HG03460 (cell line): ENCODE data around the gene LNPEP.

ENCODE experiments used
- ATAC-seq: cut with Tn5 transposase; IDR thresholded peaks from one replicate; pipeline ENCODE4 v1.9.1; 2021; ENCODE audit not compliant: unreplicated experiment

LNPEP gene

DNA sequence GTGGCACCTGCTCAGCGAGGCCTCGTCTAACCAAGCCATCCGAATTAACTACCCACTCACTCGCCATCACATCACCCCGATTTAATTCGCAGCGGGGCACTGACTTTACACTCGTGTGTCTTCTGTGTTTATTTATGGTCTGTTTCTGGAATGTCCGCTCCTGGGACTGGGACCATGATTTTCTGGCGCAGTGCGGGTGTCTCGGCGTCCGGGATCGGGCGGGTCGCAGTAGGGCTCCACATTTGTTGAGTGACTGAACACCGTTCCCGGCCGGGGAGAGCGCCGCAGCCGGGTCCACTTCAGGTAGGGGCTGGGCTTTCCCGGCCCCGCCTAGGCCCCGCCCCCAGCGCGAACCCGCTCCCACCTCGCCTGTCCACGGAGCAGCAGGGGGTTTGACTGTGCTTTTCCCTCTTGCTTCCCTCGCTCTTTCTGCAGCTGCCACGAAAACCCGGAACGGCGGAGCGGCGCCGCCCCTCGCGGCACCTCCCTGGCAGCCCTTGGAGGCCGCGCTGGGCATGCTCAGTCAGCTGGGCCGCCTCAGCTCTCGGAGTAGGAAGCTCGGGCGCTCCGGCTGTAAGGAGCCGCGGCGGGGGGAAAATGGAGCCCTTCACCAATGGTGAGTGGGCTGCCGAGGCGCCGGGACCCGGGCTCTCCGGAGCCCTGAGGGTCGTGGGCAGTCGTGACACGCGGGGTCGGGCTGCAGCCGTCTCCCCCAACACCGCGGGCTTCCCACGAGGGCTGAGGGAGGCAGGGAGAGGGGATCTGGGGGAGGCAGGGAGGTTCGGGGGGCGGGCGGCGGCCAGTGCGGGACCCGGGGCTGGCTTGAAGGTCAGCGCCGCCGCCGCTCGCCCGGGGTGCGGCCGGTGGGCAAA lies at the start of gene LNPEP:
Gene LNPEP (plus strand): TSS at position 522 of the 872 bp plus-strand sequence. CDS start 76 bp downstream, at position 598.
- ATAC-seq: peak; percentile 55

DNA sequence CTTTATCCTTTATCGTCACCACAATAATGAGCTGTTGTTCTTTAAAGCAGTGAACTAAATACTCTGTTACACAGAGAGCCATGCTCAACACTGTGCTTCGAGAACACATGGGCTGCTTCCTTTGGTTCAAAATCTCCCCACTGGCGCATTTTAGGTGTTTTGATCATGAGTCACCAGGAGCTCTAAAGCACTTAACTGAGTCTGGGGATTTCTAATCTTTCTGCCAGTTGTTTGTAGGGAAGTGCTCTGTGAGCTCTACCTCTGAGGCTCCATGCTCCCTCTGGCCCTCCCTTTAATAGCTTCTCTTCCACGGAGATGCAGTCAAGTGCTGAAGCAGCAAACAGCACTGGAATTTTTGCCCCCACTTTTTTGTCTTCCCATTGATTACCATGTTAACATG lies 42.5 kb upstream of the LNPEP start:
- ATAC-seq: no peak

DNA sequence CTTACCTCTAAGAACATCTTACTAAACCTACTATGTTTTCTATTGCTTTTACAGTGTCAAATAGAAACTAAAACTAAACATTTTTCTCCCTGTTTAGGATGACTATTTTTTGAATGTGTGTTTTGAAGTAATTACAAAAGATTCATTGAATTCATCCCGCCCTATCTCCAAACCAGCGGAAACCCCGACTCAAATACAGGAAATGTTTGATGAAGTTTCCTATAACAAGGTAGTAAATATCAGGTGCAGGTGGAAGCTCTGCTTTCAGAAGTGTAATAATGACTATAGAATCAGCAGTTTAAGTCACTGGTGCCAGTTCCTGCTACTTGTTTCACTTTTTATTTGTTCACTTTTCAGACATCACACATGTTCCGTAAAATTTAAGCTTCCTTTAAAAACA lies 39.6 kb upstream of the LNPEP start:
- ATAC-seq: peak; percentile 88

DNA sequence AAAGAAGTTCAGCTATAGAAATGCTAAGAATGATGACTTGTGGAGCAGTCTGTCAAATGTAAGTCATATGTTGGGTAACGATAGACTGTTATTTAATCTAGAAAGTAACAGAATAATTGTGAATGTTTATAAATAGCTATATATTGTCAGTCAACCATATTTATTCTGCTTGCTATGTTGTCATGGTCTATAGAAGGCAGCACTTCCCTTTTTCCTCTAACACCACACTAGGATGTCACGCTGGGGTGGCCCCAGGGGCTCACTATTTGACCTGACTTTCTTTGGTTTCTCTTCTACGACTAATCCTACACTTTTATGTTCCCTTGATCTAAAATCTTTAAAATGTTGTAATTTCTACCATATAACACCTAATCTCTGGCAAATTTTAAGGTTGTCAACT lies 39.1 kb upstream of the LNPEP start:
- ATAC-seq: peak; percentile 89

DNA sequence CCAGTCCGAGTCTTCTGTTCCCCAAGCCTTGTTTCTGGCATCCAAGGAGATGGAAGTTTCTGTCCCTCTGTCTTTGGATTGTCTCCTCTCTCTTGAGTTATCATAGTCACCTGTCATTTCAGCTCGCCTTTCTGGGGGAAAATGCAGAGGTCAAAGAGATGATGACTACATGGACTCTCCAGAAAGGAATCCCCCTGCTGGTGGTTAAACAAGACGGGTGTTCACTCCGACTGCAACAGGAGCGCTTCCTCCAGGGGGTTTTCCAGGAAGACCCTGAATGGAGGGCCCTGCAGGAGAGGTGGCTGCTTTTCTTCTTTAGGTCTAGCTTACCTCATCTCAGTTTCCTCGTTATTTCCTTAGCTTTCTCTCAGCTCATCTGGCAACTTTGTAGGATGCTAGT lies 34.5 kb upstream of the LNPEP start:
- ATAC-seq: no peak

DNA sequence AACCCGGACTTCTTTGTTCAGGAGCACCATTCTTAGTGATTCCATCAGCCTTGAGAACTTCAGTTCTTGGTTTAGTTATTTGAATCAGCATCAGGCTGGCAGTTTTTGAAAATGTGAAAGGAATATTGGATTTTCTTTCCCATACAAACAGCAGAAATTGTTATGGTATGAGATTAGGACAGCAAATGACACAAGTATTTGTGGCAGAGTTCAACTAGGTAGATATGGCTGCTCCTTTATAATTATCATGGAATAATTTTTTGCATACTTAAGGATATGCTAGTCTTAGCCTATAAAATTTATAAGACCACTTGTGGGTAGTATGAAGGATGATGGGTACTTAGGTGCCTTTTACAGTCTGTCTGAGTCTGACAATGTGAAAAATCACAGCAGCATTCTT lies 34.0 kb upstream of the LNPEP start:
- ATAC-seq: no peak

DNA sequence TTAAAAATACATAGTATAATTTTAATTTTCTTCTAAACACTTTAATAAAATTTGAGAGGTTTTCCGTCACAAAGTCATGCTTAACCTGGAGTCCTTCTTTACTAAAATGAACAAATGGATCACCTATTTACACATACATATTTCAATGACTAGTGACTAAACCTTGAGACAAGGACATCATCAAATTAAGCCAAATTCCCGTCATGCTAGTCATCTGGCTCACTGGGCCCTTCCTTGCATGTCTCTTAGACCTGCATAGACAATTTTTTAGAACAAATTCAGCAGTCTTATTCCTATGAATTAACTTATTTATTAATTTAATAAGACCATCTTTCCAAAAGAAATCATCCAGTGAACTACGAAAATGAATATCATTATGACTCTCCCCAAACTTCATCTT lies 33.0 kb upstream of the LNPEP start:
- no peak for ATAC-seq

DNA sequence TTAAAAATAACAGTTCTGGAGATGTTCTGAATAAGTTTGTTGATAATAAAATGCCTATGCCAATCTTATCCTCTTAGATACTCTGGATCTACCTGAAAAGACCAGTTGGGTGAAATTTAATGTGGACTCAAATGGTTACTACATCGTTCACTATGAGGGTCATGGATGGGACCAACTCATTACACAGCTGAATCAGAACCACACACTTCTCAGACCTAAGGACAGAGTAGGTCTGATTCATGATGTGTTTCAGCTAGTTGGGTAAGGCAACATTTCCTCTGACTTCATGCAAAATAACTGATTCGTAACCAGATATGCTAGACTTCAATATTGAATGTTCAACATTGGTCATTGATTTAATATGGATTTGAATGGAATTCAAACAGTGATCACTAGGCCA lies 32.6 kb upstream of the LNPEP start:
- no peak for ATAC-seq

DNA sequence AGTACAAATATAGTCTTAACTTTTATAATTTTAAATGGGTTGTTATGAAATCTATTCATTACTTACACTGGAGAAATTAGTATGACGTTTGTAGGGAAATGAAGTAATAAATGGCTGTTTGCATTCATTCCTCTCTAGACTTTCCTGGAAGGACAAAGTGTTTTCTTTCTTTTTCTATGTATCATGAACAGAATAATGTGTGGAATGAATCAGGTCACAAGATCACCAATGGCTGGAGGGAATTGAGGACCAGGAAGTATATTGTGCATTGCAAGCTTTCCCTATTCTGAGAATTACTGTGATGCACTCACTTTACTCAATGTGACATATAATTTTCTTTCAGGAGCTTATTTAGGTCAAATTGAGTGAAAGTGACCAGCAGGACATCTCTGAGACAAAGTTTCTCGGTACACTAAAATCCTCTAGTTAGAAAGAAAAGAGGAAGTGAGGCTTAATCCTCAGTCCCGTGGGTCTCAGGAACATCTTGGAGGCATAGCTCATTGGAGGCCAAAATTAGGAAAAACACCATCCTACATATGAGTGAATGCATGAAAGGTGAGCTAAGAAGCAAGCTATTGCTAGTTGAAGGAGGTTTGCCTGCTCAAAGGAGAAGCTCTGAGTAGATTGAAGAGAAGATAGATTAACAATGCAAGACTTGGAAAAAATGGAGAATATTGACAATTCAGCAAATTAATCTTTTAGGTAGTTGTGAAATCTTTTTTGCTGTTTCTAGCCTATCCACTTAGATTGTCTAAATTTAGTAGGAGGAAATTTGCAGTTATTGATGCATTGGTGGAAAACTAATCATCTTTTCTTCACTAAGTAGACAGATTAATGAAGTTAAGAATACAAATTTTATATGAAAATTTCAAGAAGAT lies 31.6 kb upstream of the LNPEP start:
- ATAC-seq: no peak

DNA sequence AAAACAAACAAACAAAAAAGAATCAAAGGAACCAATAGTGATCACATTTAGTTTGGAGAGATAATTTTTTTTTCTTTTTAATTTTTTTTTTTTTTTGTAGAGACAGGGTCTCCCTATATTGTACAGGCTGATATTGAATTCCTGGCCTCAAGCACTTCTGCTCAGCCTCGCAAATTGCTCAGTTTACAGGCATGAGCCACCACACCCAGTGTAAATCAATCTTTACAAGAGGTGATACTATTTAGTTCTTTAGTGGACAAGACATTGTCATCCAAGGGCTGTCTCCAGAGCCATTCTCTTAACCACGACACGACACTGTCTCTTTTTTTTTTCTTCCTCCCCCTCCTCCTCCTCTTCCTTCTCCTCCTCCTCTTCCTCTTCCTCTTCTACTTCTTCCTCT lies 30.0 kb upstream of the LNPEP start:
- no peak for ATAC-seq

DNA sequence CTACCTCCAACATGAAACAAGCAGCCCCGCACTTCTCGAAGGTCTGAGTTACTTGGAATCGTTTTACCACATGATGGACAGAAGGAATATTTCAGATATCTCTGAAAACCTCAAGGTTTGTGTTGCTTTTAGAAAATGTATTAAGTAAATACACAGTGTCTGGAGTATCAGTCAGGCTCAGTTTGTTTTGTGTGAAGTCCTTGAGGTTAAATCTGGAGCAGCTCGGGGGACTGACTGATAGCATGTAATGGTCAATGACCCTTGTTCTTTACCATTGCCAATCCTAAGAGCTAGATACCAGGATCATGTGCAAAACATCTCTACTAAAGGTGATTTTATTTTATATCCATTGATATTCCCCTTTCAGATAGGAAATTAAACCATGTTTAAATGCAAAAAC lies 26.9 kb upstream of the LNPEP start:
- ATAC-seq: no peak

DNA sequence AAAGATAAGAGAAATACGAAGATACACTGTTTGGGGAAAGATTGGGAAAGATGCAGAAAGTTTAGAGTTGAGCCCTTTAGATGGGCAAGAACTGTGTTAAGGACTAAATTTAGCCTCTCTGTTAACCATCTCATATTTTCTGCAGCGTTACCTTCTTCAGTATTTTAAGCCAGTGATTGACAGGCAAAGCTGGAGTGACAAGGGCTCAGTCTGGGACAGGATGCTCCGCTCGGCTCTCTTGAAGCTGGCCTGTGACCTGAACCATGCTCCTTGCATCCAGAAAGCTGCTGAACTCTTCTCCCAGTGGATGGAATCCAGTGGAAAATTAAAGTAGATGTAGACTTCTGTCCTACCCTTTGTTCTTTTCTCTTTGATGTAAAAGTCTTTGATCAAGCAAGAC lies 26.4 kb upstream of the LNPEP start:
- no peak for ATAC-seq

DNA sequence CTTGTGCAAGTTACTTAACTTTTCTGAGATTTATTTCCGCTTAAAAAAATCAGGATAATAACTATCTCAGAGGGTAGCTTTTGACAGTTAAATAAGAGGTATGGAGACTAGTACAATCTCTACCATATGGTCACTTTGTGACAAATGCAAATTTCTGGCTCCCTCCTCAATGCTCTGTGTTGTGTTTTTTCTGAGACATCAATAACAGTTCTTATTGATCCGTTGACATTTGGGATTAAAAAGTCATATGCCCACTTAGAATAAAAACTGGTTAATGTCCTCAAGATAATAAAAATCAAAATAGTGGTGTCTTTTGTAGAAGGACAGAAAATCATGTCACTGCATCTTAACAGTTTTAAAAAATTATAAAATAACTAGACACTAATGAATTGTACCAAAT lies 24.7 kb upstream of the LNPEP start:
- no peak for ATAC-seq

DNA sequence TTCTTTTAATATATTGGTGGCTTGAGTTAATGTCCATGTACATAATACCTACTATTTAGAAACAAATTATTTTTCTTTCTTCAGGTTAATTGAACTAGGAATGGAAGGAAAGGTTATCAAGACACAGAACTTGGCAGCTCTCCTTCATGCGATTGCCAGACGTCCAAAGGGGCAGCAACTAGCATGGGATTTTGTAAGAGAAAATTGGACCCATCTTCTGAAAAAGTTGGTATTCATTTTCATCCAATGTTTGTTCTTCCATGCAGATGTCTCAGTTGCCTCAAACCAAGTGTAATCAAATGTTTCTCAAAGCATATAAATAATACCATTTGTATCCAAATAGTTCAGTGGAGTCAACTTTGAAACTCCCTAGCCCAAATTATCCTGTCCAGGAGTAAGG lies 22.6 kb upstream of the LNPEP start:
- no peak for ATAC-seq

DNA sequence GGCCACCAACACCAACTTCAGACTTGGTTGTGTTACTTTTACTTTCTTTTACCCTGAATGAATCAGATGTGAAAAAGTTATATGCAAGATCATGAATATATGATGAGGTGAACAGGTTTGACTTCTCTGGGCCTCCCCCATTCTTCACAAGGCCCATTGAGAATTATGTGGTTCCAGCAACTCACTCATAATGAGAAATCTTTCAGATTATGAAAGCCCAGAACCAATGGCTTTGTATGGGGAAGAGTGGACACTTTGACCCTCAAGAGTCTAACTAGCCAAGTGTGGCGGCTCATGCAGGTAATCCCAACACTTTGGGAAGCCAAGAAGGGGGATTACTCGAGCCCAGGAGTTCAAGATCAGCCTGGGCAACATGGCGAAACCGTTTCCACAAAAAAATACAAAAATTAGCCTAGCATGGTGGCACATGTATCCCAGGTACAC lies 16.1 kb upstream of the LNPEP start:
- peak; percentile 57 for ATAC-seq

DNA sequence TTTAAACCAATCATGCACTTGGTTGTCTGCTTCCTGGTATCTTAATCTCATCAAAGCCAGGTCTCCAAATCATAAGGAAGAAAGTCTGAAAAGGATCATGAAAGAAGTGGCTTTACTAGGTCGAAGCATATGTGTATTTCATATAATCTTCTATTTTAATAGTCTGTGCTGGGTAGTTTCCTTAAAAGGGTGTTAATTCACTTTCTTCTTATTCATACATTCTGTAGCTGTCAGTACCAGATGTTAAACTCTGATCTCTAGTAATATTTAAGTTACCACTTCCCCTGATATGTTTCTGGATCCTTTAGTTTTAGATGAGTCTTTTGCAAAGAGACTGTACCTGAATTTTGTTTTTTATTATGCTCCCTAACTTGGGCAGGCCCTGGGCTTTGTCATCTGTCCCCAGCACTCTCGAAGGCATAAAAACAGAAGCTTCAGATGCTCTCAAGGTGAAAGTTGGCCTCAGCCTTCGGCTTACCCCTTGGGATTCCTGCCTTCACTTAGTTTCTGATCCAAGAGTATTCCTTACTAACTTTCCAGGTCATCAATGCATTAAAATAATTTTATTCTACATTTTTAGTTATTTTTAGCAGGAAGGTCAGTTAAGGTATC lies 15.0 kb upstream of the LNPEP start:
- ATAC-seq: no peak

DNA sequence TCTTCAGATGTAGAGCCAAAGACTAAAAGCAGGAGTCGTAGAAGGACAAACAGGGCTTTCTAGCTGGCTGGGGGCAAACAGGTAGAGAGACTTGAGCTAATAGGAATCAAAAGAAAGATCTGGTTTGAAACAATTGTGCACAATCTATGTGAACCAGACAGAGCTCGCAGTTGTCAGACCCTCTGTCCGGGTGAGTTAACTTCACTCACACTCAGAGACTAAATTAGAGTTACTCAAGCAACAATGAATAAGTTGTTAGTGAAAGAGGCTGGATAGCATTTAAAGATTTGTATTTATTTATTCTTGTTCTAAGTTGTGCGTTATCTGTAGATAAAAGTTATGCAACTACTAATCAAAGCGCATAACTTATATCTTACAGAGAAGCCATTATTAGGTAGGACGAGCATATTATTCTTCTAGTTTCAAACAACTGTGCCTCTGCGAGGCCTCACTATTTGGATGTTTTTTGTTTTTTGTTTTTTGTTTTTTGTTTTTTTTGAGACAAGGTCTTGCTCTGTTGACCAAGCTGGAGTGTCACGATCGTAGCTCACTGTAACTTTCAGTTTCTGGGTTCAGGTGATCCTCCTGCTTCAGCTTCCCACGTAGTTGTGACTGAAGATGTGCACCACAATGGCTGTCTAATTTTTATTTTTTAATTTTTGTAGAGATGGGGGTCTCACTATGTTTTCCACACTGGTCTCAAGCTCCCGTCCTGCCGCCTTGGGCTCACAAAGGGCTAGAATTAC lies 13.2 kb upstream of the LNPEP start:
- no peak for ATAC-seq

DNA sequence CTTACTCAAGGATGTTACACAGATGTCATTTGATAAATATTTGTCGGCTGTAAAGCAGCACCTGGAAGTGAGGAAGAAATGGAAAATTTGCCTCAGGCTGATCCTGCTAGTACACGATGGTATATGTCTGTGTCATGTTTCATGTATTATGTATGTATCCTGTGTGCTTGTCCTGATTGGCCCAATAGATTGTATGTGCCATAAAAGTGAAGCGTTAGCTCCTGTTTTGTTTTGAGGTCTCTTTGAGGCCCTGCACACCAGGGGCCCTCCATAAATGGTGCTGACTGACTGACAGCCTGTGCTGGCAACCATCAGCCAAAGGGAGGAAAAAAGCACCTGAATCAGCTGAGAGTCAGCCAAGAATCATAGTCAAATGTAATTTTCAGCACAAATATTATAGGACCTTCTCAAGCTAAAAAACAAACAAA lies 11.8 kb upstream of the LNPEP start:
- ATAC-seq: no peak

DNA sequence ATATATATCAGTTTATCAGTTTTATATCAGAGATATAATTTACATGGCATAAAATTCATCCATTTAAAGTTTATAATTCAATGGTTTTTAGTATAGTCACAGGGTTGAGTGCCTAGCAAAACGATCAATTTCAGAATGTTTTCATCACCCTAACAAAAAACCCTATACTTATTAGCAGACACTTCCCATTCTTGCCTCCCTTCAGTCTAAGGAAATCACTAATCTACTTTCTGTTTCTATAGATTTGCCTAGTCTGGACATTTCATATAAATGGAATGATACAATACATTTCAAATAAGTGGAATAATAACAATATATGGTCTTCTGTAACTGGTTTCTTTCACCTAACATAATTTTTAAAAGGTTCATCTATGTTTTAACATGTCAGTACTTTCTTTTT lies 9.6 kb upstream of the LNPEP start:
- ATAC-seq: no peak

DNA sequence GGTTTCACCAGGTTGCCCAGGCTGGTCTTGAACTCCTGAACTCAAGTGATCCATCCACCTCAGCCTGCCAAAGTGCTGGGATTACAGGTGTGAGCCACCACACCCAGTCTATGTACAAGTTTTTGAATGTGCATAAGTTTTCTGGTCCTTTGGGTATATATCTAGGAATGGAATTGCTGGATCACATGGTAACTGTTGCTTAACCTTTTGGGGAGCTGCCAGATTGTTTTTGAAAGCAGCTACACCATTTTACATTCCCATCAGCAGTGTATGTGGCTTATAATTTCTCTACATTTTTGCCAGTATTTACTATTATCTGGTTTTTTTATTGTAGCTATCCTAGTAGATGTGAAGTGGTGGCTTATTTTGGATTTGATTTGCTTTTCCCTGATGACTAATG lies 8.9 kb upstream of the LNPEP start:
- no peak for ATAC-seq
